Naive B cell (primary cell): Measurements from ENCODE around the gene UCP2. TPM values are rescaled to one million over a fixed set of nuclear protein-coding genes. Genes with fewer than 3 reads are reported as not detected.
A peak's percentile ranks its signal among the peaks of the same experiment; 100 is the strongest.
"Not testable (repeated sequence)": the region's sequence is repeated elsewhere in the genome, so short reads cannot be mapped to it uniquely, and the experiment has no call there.

ENCODE experiments used
- ATAC-seq, 2 donors: fragments of 150-1000 bp; cut with Tn5 transposase; 2 replicates each; pipeline ENCODE4 v1.10.0; 2021; ENCODE audit warnings: low read depth in 2 of 2, mild to moderate bottlenecking in 2 of 2, moderate library complexity in 2 of 2
- DNase-seq: peaks from one replicate; pipeline ENCODE4 v3.0.0; 2022
- H3K27ac Mint-ChIP-seq, 6 donors: one replicate each; pipeline ENCODE4 v1.8.0; 2020 to 2022; ENCODE audit warnings: mild to moderate bottlenecking in 6 of 6, mixed read lengths in 6 of 6, moderate library complexity in 5 of 6, inconsistent platforms in 2 of 6
- H3K27me3 Mint-ChIP-seq, 3 donors: one replicate each; pipeline ENCODE4 v1.8.0; 2021 to 2022; ENCODE audit warnings: mixed read lengths in 3 of 3, mild to moderate bottlenecking in 1 of 3
- H3K36me3 Mint-ChIP-seq, 2 donors: one replicate each; pipeline ENCODE4 v1.8.0; 2020 to 2022; ENCODE audit warnings: mixed read lengths in 2 of 2, inconsistent platforms in 1 of 2, mild to moderate bottlenecking in 1 of 2
- H3K4me1 Mint-ChIP-seq, 3 donors: one replicate each; pipeline ENCODE4 v1.8.0; 2020 to 2022; ENCODE audit warnings: mixed read lengths in 3 of 3, inconsistent platforms in 1 of 3, mild to moderate bottlenecking in 1 of 3, moderate library complexity in 1 of 3
- H3K4me3 Mint-ChIP-seq, 8 donors: one replicate each; pipeline ENCODE4 v1.8.0; 2020 to 2022; ENCODE audit warnings: mild to moderate bottlenecking in 8 of 8, mixed read lengths in 8 of 8, moderate library complexity in 8 of 8, inconsistent platforms in 2 of 8
- H3K9me3 Mint-ChIP-seq, 7 donors: one replicate each; pipeline ENCODE4 v1.8.0; 2020 to 2022; ENCODE audit warnings: mixed read lengths in 7 of 7, mild to moderate bottlenecking in 5 of 7, inconsistent platforms in 2 of 7, moderate library complexity in 1 of 7
- polyA plus RNA-seq, 6 donors: library from polyadenylated mRNA; unstranded; fragments of 300-500 nt; fragmentation: Illumina TruSeq; gene quantifications; one replicate each; pipeline ENCODE4 v1.2.3, GENCODE V29; 2021; ENCODE audit warnings: low read depth in 6 of 6

UCP2 gene
- polyA plus RNA-seq, 6 donors from 2014 or later, result 1,601 to 2,628 (median 2,020) TPM

- ATAC-seq, result no peak
- Mint-ChIP-seq H3K36me3 (no peaks in the 10 kb centered on the region), H3K4me1 (peaks cover 35 to 93% (median 69%) of the 10 kb centered on the region in 3 donors), H3K4me3 (peak overlapping the region; percentile 42 to 80 (median 68)), H3K27me3 (no peaks in the 10 kb centered on the region), H3K27ac (peak overlapping the region; percentile 97 to 100 (median 99)), H3K9me3 (peaks cover 0 to 4% (median 0%) of the 10 kb centered on the region in 7 donors)
- DNase-seq, result no peak
Measured at GRCh38 chr11:73996161-73996747, 13.6 kb upstream of the UCP2 start.

GRCh38 chr11:73995731-73996130 is 13.1 kb upstream of the UCP2 start:
- no peak for DNase-seq
- H3K27me3 Mint-ChIP-seq, result no peaks in the 10 kb centered on the region

DNA sequence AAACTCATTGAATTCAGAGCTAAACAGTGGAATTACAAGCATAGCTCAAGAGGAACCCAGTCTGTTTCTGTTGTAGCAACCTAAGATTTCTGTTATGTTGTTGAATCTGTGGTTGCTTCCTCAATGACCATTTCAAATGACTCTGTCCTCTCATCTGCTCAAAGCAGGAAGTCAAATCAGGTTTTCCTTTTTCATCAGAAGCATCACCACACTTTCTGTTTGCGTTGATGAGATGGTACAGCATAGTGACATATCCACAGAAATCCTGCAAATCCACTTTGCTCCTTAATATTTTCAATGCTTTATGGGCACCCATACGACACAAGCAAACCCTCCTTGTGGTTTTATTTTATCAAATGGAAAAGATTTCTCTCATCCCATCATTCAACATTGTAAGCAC is 12.6 kb upstream of the UCP2 start:
- peak overlapping the region; percentile 97 to 100 (median 99) for H3K27ac Mint-ChIP-seq
- peak overlapping the region in 7 of 8 donors; percentile 42 to 80 (median 65) for H3K4me3 Mint-ChIP-seq
- ATAC-seq (peak; percentile 76), DNase-seq (peak; percentile 79)
- H3K9me3 Mint-ChIP-seq, result peaks cover 0 to 4% (median 0%) of the 10 kb centered on the region in 7 donors
- H3K4me1 Mint-ChIP-seq, result peaks cover 36 to 91% (median 70%) of the 10 kb centered on the region in 3 donors
- no peaks in the 10 kb centered on the region for H3K36me3 Mint-ChIP-seq
- H3K27me3 Mint-ChIP-seq, result no peaks in the 10 kb centered on the region

More at GRCh38 chr11:73995731-73996130, 13.1 kb upstream of the UCP2 start:
- Mint-ChIP-seq H3K36me3 (no peaks in the 10 kb centered on the region), H3K4me1 (peaks cover 36 to 93% (median 70%) of the 10 kb centered on the region in 3 donors), H3K9me3 (peaks cover 0 to 4% (median 0%) of the 10 kb centered on the region in 7 donors), H3K4me3 (peak overlapping the region; percentile 42 to 80 (median 68)), H3K27ac (peak overlapping the region; percentile 97 to 100 (median 99))
- ATAC-seq, result peak; percentile 51 to 54

DNA sequence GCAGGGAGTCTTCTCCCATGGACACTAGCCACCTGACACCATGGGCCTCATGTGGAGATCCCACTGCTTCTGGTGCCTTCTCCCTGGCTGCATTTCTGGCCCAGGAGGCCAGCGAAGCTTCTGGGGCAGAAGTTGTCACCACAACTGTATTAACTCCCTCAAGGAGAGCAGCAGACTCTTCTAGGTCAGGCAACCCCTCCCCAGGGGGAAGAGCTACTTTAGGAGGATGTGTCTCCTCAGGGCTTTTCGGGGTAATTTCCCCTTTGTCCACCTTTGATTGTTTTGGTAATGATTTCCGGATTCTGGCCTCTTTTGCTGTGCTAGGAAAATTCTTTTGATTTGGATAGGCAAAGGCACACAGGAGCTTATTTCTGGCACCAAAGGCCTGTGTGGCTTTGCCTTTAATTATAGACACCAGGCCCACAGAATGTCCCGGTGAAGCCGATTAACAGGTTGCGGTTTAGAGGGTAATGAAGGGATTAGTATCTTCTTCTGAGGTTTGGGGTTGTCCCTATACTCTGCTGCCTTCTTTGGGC is 8.9 kb upstream of the UCP2 start:
- Mint-ChIP-seq H3K27ac (peak overlapping the region; percentile 18 to 99 (median 90)), H3K9me3 (no peaks in the 10 kb centered on the region), H3K4me1 (peaks cover 24 to 63% (median 52%) of the 10 kb centered on the region in 3 donors), H3K36me3 (no peaks in the 10 kb centered on the region), H3K27me3 (no peaks in the 10 kb centered on the region), H3K4me3 (peak overlapping the region in 3 of 8 donors; percentile 16 to 23 (median 21))
- ATAC-seq (peak in 1 of 2 donors; percentile 18), DNase-seq (no peak)

- peak overlapping the region in 2 of 8 donors; percentile 16 to 44 for H3K4me3 Mint-ChIP-seq
- H3K27ac Mint-ChIP-seq, result peak overlapping the region in 5 of 6 donors; percentile 36 to 99 (median 74)
- ATAC-seq (no peak), DNase-seq (no peak)
- no peaks in the 10 kb centered on the region for H3K36me3 Mint-ChIP-seq
- no peaks in the 10 kb centered on the region for H3K9me3 Mint-ChIP-seq
- H3K4me1 Mint-ChIP-seq, result peaks cover 20 to 56% (median 43%) of the 10 kb centered on the region in 3 donors
- no peaks in the 10 kb centered on the region for H3K27me3 Mint-ChIP-seq
Measured at GRCh38 chr11:73990730-73991129, 8.1 kb upstream of the UCP2 start.

DNA sequence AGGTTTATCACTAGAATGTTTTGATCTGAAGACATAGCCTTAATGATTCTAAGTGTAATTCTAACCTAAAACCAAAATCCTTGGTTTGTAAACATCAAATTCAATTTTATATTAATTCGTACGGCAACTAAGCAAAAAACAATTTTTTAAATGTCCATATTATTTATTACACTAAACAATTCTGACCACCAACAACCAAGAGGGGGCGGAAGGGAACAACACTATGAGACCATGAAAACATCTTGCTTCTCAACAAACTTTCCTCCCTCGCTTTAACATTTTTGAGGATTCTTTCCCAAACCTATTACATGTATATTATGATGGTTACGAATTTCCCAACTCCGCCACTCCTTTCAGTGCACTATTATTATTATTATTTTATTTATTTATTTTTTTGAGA is 6.5 kb upstream of the UCP2 start:
- ATAC-seq (no peak), DNase-seq (no peak)
- Mint-ChIP-seq H3K4me3 (peak overlapping the region in 1 of 8 donors; percentile 21), H3K27ac (peak overlapping the region in 2 of 6 donors; percentile 9 to 74), H3K4me1 (peaks cover 18 to 47% (median 32%) of the 10 kb centered on the region in 3 donors), H3K36me3 (no peaks in the 10 kb centered on the region), H3K9me3 (no peaks in the 10 kb centered on the region), H3K27me3 (no peaks in the 10 kb centered on the region)

GRCh38 chr11:73988227-73988626 is 5.6 kb upstream of the UCP2 start:
- Mint-ChIP-seq H3K4me3 (no peak overlapping the region), H3K9me3 (no peaks in the 10 kb centered on the region), H3K36me3 (peaks cover 0 to under 1% of the 10 kb centered on the region in 2 donors), H3K27me3 (no peaks in the 10 kb centered on the region), H3K4me1 (peaks cover 27 to 49% (median 36%) of the 10 kb centered on the region in 3 donors), H3K27ac (peak overlapping the region in 2 of 6 donors; percentile 33 to 66)
- ATAC-seq (no peak), DNase-seq (no peak)

DNA sequence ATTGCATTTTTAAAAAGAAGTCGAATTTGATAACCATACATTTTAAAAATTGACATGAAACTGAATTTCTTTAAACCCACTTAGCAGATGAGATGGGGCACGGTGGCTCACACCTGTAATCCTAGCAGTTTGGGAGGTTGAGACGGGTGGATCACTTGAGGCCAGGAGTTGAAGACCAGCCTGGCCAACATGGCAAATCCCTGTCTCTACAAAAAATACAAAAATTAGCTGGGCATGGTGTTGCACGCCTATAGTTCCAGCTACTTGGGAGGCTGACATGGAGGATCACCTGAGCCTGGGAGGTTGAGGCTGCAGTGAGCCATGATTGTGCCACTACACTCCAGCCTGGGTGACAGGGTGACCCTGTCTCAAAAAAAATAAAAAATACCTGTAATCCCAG is 3.0 kb upstream of the UCP2 start:
- ATAC-seq, H3K27me3 Mint-ChIP-seq, H3K4me3 Mint-ChIP-seq, DNase-seq, H3K9me3 Mint-ChIP-seq: not testable (repeated sequence)
- H3K36me3 Mint-ChIP-seq, result peaks cover 14 to 25% of the 10 kb centered on the region in 2 donors
- H3K27ac Mint-ChIP-seq, result peak overlapping the region in 1 of 6 donors; percentile 75
- H3K4me1 Mint-ChIP-seq, result peaks cover 29 to 36% (median 34%) of the 10 kb centered on the region in 3 donors

GRCh38 chr11:73983741-73984538 is 1.3 kb upstream of the UCP2 start:
- DNase-seq (no peak), ATAC-seq (no peak)
- no peaks in the 10 kb centered on the region for H3K27me3 Mint-ChIP-seq
- H3K27ac Mint-ChIP-seq, result peak overlapping the region; percentile 99 to 100 (median 100)
- no peaks in the 10 kb centered on the region for H3K9me3 Mint-ChIP-seq
- H3K4me1 Mint-ChIP-seq, result peaks cover 43 to 52% (median 45%) of the 10 kb centered on the region in 3 donors
- peaks cover 23 to 33% of the 10 kb centered on the region in 2 donors for H3K36me3 Mint-ChIP-seq
- peak overlapping the region; percentile 91 to 100 (median 98) for H3K4me3 Mint-ChIP-seq

DNA sequence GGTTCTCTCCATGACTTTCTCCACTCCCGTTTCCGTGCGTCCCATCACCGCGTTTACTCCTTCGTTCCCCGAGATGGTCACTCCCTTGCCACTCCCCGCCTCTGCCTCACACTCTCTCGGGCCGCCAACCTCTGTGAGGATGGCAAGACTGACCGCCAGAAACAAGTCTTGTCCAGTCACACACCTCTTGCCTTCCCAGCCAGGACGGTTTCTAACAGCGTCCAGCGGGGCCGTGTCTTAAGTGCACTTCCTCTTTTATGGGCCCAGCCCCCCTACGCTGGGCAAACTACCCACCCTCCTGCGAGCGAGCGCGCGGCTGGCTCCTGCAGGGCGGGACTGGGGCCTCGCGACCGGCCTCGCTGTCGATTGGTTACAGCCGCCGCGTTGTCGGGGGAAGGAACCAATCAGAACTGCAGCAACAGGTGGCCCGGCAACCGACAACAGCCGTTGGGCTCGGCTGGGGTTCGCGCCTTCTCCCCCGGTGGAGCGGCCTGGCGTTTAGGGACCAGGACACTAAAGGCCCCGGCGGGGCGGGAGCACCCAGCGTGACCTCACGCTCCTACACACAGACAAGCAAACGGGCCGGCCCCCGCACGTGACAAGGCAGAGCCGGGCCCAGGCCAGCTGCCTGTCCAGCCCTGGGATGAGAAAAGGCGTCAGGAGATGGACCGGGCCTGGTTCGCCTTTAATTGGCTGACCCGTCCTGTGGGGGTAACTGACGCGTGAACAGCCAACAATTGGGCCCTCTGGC is 522 bp upstream of the UCP2 start:
- peaks cover 49 to 55% (median 51%) of the 10 kb centered on the region in 3 donors for H3K4me1 Mint-ChIP-seq

DNA sequence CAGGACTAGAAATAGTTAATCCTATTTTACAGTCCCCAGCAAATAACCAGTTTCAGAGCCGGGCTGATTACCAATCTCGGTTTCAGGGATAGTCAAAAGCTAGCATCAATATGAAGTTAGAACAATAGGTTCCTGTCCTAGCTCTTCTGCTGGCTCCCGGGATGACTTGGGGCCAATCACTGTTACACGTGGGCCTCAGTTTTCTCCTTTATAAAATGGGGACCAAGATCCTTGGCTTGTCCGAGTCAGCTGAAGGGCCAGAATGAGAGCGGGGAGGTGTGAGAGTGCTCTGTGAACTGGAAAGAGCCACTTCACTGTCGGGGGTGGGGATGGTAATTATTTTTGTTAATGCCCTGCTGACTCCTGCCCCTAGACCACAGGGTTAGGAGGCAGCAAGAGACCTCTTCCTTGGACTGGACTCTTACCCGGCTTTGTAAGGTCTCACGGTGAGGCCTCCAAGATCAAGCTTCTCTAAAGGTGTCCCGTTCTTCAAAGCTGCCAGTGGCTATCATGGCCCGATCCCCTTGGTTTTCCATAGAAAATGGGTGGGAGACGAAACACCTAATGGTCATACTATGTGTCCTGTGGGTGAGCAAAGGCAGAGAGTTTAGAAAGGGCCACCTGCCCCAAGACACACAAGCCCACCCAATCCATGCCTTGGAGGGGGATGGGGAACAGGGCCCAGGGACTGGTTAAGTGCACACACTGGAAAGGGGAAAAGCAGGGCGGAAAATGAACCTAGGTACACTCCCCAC is 1.4 kb downstream of the UCP2 start:
- Mint-ChIP-seq H3K4me1 (peaks cover 59 to 64% (median 61%) of the 10 kb centered on the region in 3 donors), H3K36me3 (peaks cover 34 to 49% of the 10 kb centered on the region in 2 donors), H3K9me3 (no peaks in the 10 kb centered on the region), H3K4me3 (peak overlapping the region; percentile 91 to 100 (median 98)), H3K27ac (peak overlapping the region; percentile 98 to 100 (median 100)), H3K27me3 (no peaks in the 10 kb centered on the region)
- DNase-seq (no peak), ATAC-seq (no peak)

More for the DNA sequence above, 522 bp upstream of the UCP2 start:
- H3K36me3 Mint-ChIP-seq, result peaks cover 25 to 36% of the 10 kb centered on the region in 2 donors
- H3K27ac Mint-ChIP-seq, result peak overlapping the region; percentile 99 to 100 (median 100)
- H3K27me3 Mint-ChIP-seq, result no peaks in the 10 kb centered on the region
- DNase-seq (peak; percentile 96), ATAC-seq (peak; percentile 63 to 65)
- peak overlapping the region; percentile 91 to 100 (median 98) for H3K4me3 Mint-ChIP-seq
- H3K9me3 Mint-ChIP-seq, result no peaks in the 10 kb centered on the region
